ENCODE results near the gene TAS1R2.

- no peak for TF ChIP-seq CTCF (IDR thresholded peaks at IDR 0.05; ENCODE audit: insufficient read depth, low read depth, low read length)
- no peak for TF ChIP-seq EZH2 (IDR thresholded peaks at IDR 0.05; ENCODE audit: insufficient read depth, low read length)
Observed at GRCh38 chr1:18882486-18882885, 23.0 kb upstream of the TAS1R2 start.
